ENCODE results near the gene LCLAT1.
"Not testable (repeated sequence)": the region's sequence is repeated elsewhere in the genome, so short reads cannot be mapped to it uniquely, and the experiment has no call there.

LCLAT1 gene

GRCh38 chr2:30484995-30485394, 37.9 kb downstream of the LCLAT1 start:
- no peak for DNase-seq (ENCODE audit: low read depth in 1 of 2, low spot score in 1 of 2)

- no peak for DNase-seq (ENCODE audit: low read depth in 1 of 2, low spot score in 1 of 2)
Measured at GRCh38 chr2:30486655-30487054, 39.6 kb downstream of the LCLAT1 start.

GRCh38 chr2:30487603-30488002, 40.6 kb downstream of the LCLAT1 start:
- DNase-seq (ENCODE audit: low read depth in 1 of 2, low spot score in 1 of 2): no peak

- DNase-seq (ENCODE audit: low read depth in 1 of 2, low spot score in 1 of 2): no peak
Measured at GRCh38 chr2:30488012-30488659, 41.1 kb downstream of the LCLAT1 start.

GRCh38 chr2:30491225-30491624, 44.2 kb downstream of the LCLAT1 start:
- DNase-seq (ENCODE audit: low read depth in 1 of 2, low spot score in 1 of 2): no peak

- no peak for DNase-seq (ENCODE audit: low read depth in 1 of 2, low spot score in 1 of 2)
Measured at GRCh38 chr2:30492185-30492584, 45.1 kb downstream of the LCLAT1 start.

- DNase-seq (ENCODE audit: low read depth in 1 of 2, low spot score in 1 of 2): no peak
Measured at GRCh38 chr2:30492619-30493018, 45.6 kb downstream of the LCLAT1 start.

- no peak for DNase-seq (ENCODE audit: low read depth in 1 of 2, low spot score in 1 of 2)
Measured at GRCh38 chr2:30493440-30493839, 46.4 kb downstream of the LCLAT1 start.

GRCh38 chr2:30495896-30496295, 48.9 kb downstream of the LCLAT1 start:
- not testable (repeated sequence) for DNase-seq (ENCODE audit: low read depth in 1 of 2, low spot score in 1 of 2)

GRCh38 chr2:30499681-30500080, 52.6 kb downstream of the LCLAT1 start:
- DNase-seq (ENCODE audit: low read depth in 1 of 2, low spot score in 1 of 2): no peak

- no peak for DNase-seq (ENCODE audit: low read depth in 1 of 2, low spot score in 1 of 2)
Measured at GRCh38 chr2:30500699-30501098, 53.7 kb downstream of the LCLAT1 start.

- no peak for DNase-seq (ENCODE audit: low read depth in 1 of 2, low spot score in 1 of 2)
Measured at GRCh38 chr2:30502310-30502709, 55.3 kb downstream of the LCLAT1 start.

- no peak for DNase-seq (ENCODE audit: low read depth in 1 of 2, low spot score in 1 of 2)
Measured at GRCh38 chr2:30503007-30503694, 56.1 kb downstream of the LCLAT1 start.

GRCh38 chr2:30503695-30504052, 56.6 kb downstream of the LCLAT1 start:
- no peak for DNase-seq (ENCODE audit: low read depth in 1 of 2, low spot score in 1 of 2)

GRCh38 chr2:30504731-30505130, 57.7 kb downstream of the LCLAT1 start:
- no peak for DNase-seq (ENCODE audit: low read depth in 1 of 2, low spot score in 1 of 2)

GRCh38 chr2:30505500-30506180, 58.6 kb downstream of the LCLAT1 start:
- no peak for DNase-seq (ENCODE audit: low read depth in 1 of 2, low spot score in 1 of 2)

- not testable (repeated sequence) for DNase-seq (ENCODE audit: low read depth in 1 of 2, low spot score in 1 of 2)
Measured at GRCh38 chr2:30507460-30507859, 60.4 kb downstream of the LCLAT1 start.

- no peak for DNase-seq (ENCODE audit: low read depth in 1 of 2, low spot score in 1 of 2)
Measured at GRCh38 chr2:30509716-30510115, 62.7 kb downstream of the LCLAT1 start.

GRCh38 chr2:30510409-30510808, 63.4 kb downstream of the LCLAT1 start:
- no peak for DNase-seq (ENCODE audit: low read depth in 1 of 2, low spot score in 1 of 2)

GRCh38 chr2:30511122-30512083, 64.4 kb downstream of the LCLAT1 start:
- no peak for DNase-seq (ENCODE audit: low read depth in 1 of 2, low spot score in 1 of 2)

GRCh38 chr2:30512243-30512886, 65.3 kb downstream of the LCLAT1 start:
- DNase-seq (ENCODE audit: low read depth in 1 of 2, low spot score in 1 of 2): no peak
